Keratinocyte (primary cell): ENCODE measurements around the gene PRKAR2B.

Experiments used
- CTCF ChIP-seq, 3 experiments: IDR thresholded peaks in 1 of 3; conservative IDR thresholded peaks in 1 of 3; optimal IDR thresholded peaks in 1 of 3; 2 replicates in 2 of 3; 3 replicates in 1 of 3; pipeline versions ENCODE3 to v1.5.1; 2011; ENCODE audit warnings: low read length in 3 of 3, mild to moderate bottlenecking in 3 of 3, moderate library complexity in 2 of 3, control low read depth in 1 of 3, inconsistent platforms in 1 of 3; ENCODE audit not compliant: insufficient read depth in 2 of 3; ENCODE audit errors: extremely low read depth in 1 of 3
- EZH2 ChIP-seq: IDR thresholded peaks from one replicate; pipeline ENCODE4 v1.6.1; 2012; ENCODE audit warnings: inconsistent platforms, mild to moderate bottlenecking, low read length, moderate library complexity

GRCh38 chr7:107016312-107016711, 28.2 kb upstream of the PRKAR2B start:
- TF ChIP-seq EZH2 (no peak), CTCF (optimal IDR thresholded peaks at IDR 0.05 in 1 of 3, IDR thresholded peaks at IDR 0.05 in 1 of 3, conservative IDR thresholded peaks at IDR 0.05 in 1 of 3; ENCODE audit: extremely low read depth in 1 of 3, insufficient read depth in 2 of 3, low read length in 3 of 3) (no peak)
